ENCODE data around the gene KIR3DL1.
"Not testable (repeated sequence)": the region's sequence is repeated elsewhere in the genome, so short reads cannot be mapped to it uniquely, and the experiment has no call there.

- not testable (repeated sequence) for TF ChIP-seq EZH2 (optimal IDR thresholded peaks at IDR 0.05; ENCODE audit: low read depth, low read length); EZH2phosphoT487 (IDR thresholded peaks at IDR 0.05; ENCODE audit: low read length)
- TF ChIP-seq, protein P1, sequence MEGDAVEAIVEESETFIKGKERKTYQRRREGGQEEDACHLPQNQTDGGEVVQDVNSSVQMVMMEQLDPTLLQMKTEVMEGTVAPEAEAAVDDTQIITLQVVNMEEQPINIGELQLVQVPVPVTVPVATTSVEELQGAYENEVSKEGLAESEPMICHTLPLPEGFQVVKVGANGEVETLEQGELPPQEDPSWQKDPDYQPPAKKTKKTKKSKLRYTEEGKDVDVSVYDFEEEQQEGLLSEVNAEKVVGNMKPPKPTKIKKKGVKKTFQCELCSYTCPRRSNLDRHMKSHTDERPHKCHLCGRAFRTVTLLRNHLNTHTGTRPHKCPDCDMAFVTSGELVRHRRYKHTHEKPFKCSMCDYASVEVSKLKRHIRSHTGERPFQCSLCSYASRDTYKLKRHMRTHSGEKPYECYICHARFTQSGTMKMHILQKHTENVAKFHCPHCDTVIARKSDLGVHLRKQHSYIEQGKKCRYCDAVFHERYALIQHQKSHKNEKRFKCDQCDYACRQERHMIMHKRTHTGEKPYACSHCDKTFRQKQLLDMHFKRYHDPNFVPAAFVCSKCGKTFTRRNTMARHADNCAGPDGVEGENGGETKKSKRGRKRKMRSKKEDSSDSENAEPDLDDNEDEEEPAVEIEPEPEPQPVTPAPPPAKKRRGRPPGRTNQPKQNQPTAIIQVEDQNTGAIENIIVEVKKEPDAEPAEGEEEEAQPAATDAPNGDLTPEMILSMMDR (IDR thresholded peaks at IDR 0.05; ENCODE audit: low read length), result not testable (repeated sequence)
Observed at GRCh38 chr19:54850061-54850640, 33.9 kb downstream of the KIR3DL1 start, which contains the start of gene KIR3DL2.
